Activated gamma-delta T cell treated with Interleukin-2 at 50 U/mL for 16 hours (primary cell): ENCODE measurements around the gene SNN.

Experiments used
- DNase-seq: peaks from one replicate; pipeline ENCODE4 v3.0.0-alpha.2; 2020

Gene SNN

GRCh38 chr16:11667824-11668622 lies at the start of gene SNN:
Gene SNN, plus strand, starts transcription at chr16:11668455. Its CDS starts 7,605 bp downstream, at chr16:11676060.
- peak; percentile 83 for DNase-seq

- DNase-seq, result peak; percentile 34
Measured at GRCh38 chr16:11619327-11619851, 48.9 kb upstream of the SNN start.

GRCh38 chr16:11620243-11621003 lies 47.8 kb upstream of the SNN start:
- DNase-seq, result no peak

- DNase-seq, result no peak
Measured at GRCh38 chr16:11621539-11621919, 46.7 kb upstream of the SNN start.

GRCh38 chr16:11621920-11622651 lies 46.2 kb upstream of the SNN start:
- peak; percentile 78 for DNase-seq

- DNase-seq, result no peak
Measured at GRCh38 chr16:11624205-11624604, 44.0 kb upstream of the SNN start.

GRCh38 chr16:11624636-11625607 lies 43.3 kb upstream of the SNN start:
- no peak for DNase-seq

- DNase-seq, result no peak
Measured at GRCh38 chr16:11625769-11626168, 42.5 kb upstream of the SNN start.

- no peak for DNase-seq
Measured at GRCh38 chr16:11626657-11627291, 41.5 kb upstream of the SNN start.

GRCh38 chr16:11627292-11627663 lies 41.0 kb upstream of the SNN start:
- no peak for DNase-seq

GRCh38 chr16:11627822-11628457 lies 40.3 kb upstream of the SNN start:
- no peak for DNase-seq

- DNase-seq, result no peak
Measured at GRCh38 chr16:11629071-11630030, 38.9 kb upstream of the SNN start.

- no peak for DNase-seq
Measured at GRCh38 chr16:11630046-11630767, 38.0 kb upstream of the SNN start.

- no peak for DNase-seq
Measured at GRCh38 chr16:11630768-11631056, 37.5 kb upstream of the SNN start.

- no peak for DNase-seq
Measured at GRCh38 chr16:11631214-11631613, 37.0 kb upstream of the SNN start.

- no peak for DNase-seq
Measured at GRCh38 chr16:11632455-11632939, 35.8 kb upstream of the SNN start.

- no peak for DNase-seq
Measured at GRCh38 chr16:11633113-11633512, 35.1 kb upstream of the SNN start.

- DNase-seq, result no peak
Measured at GRCh38 chr16:11634312-11634711, 33.9 kb upstream of the SNN start.

- DNase-seq, result no peak
Measured at GRCh38 chr16:11635113-11635652, 33.1 kb upstream of the SNN start.
